HFFc6 (cell line): ENCODE results near the gene MYO10. TPM values are rescaled to one million over a fixed set of nuclear protein-coding genes. Genes with fewer than 3 reads are reported as not detected.
A peak's percentile ranks its signal among the peaks of the same experiment; 100 is the strongest.

ENCODE experiments used
- DNase-seq: peaks from one replicate; pipeline ENCODE4 v3.0.0-alpha.2; 2018
- H3K27ac Mint-ChIP-seq: 2 replicates; pipeline ENCODE4 v1.8.0; 2020; ENCODE audit warnings: mild to moderate bottlenecking, mixed read lengths
- H3K27me3 Mint-ChIP-seq: 2 replicates; pipeline ENCODE4 v1.8.0; 2021; ENCODE audit warnings: mild to moderate bottlenecking, moderate library complexity, mixed read lengths; ENCODE audit not compliant: insufficient read depth
- H3K36me3 Mint-ChIP-seq: 2 replicates; pipeline ENCODE4 v1.8.0; 2021; ENCODE audit warnings: low read depth, mixed read lengths
- H3K4me1 Mint-ChIP-seq: 2 replicates; pipeline ENCODE4 v1.8.0; 2020; ENCODE audit warnings: low read depth, mixed read lengths
- H3K4me3 Mint-ChIP-seq: 2 replicates; pipeline ENCODE4 v1.8.0; 2020; ENCODE audit warnings: mild to moderate bottlenecking, moderate library complexity, mixed read lengths
- H3K9me3 Mint-ChIP-seq: 2 replicates; pipeline ENCODE4 v1.8.0; 2020; ENCODE audit warnings: mild to moderate bottlenecking, mixed read lengths
- total RNA-seq, 6 experiments: library from RNA; stranded (reverse); fragmentation: NEBNext Ultra II Directional; extraction: Animal tissue kit (Norgen Biotek cat#: 25700); gene quantifications; 2 replicates in 1 of 6; 3 replicates in 5 of 6; pipeline ENCODE4 v1.2.3, GENCODE V29; 2021
- TF ChIP-seq, protein P1 (sequence below): fragments of 200-600 bp; sonication (generic); IDR thresholded peaks from 2 replicates; pipeline ENCODE4 v1.5.0; 2021; ENCODE audit warnings: antibody characterized with exemption, mild to moderate bottlenecking

Gene MYO10
- total RNA-seq, 6 experiments from 2014 or later: 99.4 to 142 (median 129) TPM

DNA sequence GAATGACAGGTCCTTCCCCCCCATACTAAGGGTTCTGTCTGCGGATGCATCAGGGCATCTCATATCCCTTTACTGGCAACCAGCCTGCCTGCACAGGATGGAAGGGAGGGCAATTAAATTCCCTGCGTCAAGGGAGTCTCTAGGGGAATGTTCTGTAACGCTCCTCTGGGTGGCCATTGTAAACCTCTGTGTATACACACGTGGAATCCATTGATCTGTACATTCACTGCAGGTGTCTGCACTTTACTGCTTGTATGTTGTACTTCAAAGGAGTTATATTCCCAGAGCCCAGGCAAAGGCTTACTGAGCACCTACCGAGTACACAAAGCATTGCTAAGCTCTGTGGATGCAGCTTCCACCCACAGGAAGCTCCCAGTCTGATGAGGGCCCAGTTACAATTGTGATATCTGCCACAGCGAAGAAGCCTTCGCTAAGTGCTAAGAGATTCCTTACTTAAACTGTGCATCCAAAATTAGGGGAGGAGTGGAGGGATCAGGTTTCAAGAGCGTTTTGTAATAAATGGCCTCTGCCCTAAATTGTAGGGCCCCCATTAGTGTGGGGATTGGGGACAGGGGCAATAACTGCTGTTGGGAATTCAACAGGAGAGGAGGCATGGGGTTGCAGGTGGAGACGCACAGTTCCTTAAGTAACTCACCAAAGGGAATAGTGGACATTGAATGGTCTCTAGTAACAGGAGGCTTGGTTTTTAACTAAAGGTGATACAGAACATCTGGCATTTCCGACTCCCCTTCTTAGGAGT, 317.8 kb downstream of the MYO10 start:
- Mint-ChIP-seq H3K4me1 (no peaks in the 10 kb centered on the region), H3K27ac (no peak overlapping the region), H3K27me3 (peaks cover 18% of the 10 kb centered on the region), H3K4me3 (no peak overlapping the region), H3K36me3 (no peaks in the 10 kb centered on the region), H3K9me3 (no peaks in the 10 kb centered on the region)
- TF ChIP-seq, protein P1, sequence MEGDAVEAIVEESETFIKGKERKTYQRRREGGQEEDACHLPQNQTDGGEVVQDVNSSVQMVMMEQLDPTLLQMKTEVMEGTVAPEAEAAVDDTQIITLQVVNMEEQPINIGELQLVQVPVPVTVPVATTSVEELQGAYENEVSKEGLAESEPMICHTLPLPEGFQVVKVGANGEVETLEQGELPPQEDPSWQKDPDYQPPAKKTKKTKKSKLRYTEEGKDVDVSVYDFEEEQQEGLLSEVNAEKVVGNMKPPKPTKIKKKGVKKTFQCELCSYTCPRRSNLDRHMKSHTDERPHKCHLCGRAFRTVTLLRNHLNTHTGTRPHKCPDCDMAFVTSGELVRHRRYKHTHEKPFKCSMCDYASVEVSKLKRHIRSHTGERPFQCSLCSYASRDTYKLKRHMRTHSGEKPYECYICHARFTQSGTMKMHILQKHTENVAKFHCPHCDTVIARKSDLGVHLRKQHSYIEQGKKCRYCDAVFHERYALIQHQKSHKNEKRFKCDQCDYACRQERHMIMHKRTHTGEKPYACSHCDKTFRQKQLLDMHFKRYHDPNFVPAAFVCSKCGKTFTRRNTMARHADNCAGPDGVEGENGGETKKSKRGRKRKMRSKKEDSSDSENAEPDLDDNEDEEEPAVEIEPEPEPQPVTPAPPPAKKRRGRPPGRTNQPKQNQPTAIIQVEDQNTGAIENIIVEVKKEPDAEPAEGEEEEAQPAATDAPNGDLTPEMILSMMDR: no peak
- DNase-seq: no peak

DNA sequence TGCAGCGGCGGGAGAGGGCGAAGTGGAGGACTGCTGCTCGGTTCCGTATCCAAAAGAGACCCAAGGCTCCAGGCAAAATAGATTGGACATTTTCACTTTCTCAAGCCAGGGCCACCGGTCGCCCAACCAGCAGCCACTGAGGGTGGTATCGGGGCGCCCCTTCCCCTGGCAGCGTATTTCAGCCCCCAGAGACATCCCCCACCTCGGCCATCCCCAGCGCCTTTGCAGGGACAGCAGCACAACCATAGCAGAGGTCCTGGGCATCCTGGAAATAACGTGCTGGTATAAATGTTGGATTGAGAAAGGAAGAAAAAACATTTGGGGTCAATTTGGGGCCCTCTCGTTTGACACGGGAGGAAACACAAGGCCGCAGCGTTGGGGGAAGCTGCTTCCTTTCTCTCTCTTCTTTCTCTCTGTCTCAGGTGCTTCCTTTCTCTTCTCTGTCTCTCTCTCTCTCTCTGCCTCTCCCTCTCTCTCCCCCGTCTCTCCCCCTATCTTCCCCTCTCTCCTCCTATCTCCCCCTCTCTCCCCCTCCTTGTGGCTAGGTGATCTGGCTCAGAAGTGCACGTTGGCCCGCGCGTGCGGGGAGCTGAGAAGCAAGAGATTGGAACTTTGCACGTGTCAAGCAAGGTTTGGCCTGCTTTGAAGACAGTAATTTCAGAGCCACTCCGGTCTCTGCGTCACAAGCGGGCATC, 318.7 kb downstream of the MYO10 start:
- peak overlapping the region; percentile 41 for H3K4me3 Mint-ChIP-seq
- no peaks in the 10 kb centered on the region for H3K9me3 Mint-ChIP-seq
- H3K36me3 Mint-ChIP-seq: no peaks in the 10 kb centered on the region
- TF ChIP-seq, protein P1: no peak
- no peak for DNase-seq
- H3K27ac Mint-ChIP-seq: no peak overlapping the region
- peaks cover 11% of the 10 kb centered on the region for H3K27me3 Mint-ChIP-seq
- H3K4me1 Mint-ChIP-seq: no peaks in the 10 kb centered on the region

DNA sequence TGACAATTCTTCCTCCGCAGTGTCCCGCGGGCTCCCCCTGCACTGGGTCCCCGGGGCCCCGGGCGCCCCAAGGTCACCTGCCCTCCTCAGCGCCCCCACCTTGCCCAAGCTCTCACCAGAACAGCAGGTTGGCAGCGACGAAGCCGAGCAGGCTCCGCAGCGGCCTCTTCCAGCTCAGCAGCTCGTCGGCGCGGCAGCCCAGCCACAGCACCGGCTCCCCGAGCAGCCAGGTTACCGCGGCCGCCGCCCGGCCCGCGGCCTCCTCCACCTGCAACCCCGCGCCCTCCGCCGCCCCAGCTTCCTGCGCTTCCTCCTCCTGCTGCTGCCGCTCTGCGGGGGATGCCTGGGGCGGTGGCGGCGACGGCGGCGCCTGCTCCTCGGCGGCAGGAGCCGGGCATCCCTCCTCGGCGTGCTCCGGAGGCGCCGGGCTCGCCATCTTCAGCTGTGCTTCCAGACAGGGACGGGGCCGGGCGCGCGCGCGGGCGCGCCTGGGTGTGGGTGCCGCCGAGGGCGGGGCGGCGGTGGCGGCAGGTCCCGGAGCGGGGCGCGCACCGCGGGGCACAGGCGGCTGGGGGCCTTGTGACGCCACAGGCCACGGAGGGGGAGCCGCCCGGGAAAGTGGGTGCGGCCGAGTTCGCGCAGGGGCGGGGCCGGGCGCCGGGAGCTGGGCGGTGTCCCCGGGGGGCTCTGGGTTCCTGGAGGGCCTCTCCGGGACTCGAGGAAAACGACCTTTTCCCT, 319.4 kb downstream of the MYO10 start, which contains the start of gene RETREG1:
Gene RETREG1, minus strand, starts transcription at position 462 of the 738 bp plus-strand sequence. Its CDS starts 26 bp downstream, at position 436.
- Mint-ChIP-seq H3K4me1 (no peaks in the 10 kb centered on the region), H3K27ac (no peak within 1 kb of the TSS), H3K4me3 (peak within 1 kb of the TSS; percentile 71), H3K36me3 (no peaks in the 10 kb centered on the region), H3K9me3 (no peaks in the 10 kb centered on the region), H3K27me3 (peaks cover 6% of the 10 kb centered on the region)
- TF ChIP-seq, protein P1: no peak
- no peak for DNase-seq

DNA sequence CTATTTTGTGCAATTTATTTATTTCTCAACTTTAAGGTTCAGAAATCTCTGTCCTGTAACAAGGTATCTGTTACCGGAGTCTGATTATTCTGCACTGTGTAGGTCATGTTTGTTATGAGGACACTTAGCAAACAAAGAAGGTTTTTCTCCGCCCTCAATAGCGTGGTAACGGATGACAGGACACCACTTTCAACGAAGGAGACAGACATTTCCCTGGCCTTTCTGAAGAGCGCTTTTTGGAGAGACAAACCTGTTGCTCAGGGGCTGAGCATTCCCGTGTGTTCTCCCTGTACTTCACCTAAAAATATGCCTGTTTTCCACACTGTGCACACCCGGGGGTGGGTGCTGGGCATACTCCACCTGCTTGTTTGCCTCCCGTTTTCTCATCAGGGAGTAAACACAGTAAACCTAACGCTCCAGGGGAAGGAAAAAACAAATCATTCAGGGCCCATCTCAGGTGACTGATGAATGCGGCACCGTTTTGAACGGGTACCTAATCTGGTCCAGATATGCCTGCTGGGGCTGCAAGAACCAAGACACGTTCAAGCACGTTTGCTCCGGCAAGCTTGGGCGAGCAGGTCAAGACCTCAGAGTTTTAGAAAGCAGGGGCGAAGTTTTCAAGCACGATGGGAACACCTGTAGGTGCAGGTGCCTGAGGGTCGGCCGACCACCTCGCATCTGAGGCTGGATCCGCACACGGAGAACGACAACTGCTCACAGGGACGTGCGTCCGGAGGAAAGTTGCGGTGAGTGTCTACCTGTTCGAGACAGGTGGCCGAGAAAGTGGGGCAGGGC, 320.1 kb downstream of the MYO10 start:
- no peak for DNase-seq
- Mint-ChIP-seq H3K4me1 (no peaks in the 10 kb centered on the region), H3K36me3 (no peaks in the 10 kb centered on the region), H3K27me3 (peaks cover 12% of the 10 kb centered on the region), H3K9me3 (no peaks in the 10 kb centered on the region), H3K4me3 (peak overlapping the region; percentile 71), H3K27ac (no peak overlapping the region)
- TF ChIP-seq, protein P1: no peak

DNA sequence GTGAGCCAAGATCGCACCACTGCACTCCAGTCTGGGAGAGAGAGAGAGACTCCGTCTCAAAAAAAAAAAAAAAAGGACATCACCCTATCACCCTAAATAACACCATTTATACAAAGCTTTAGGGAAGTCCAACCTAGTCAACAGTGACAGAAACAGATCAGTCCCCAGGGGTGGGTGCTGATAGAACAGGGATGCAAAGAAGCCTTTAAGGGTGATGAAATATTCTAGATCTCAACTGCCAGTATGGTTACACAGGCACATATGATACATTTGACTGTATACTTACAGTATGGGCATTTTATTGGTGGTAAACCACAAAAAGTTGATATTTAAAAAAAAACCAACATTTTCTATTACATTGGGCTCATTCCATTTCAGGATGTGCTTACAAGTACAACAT, 324.1 kb downstream of the MYO10 start:
- no peak overlapping the region for H3K27ac Mint-ChIP-seq
- H3K36me3 Mint-ChIP-seq: no peaks in the 10 kb centered on the region
- H3K4me1 Mint-ChIP-seq: no peaks in the 10 kb centered on the region
- no peak overlapping the region for H3K4me3 Mint-ChIP-seq
- H3K27me3 Mint-ChIP-seq: peaks cover 14% of the 10 kb centered on the region
- no peak for DNase-seq
- TF ChIP-seq, protein P1: no peak
- H3K9me3 Mint-ChIP-seq: no peaks in the 10 kb centered on the region
